ENCODE data around the gene MARS1. TPM values are rescaled to one million over a fixed set of nuclear protein-coding genes. Genes with fewer than 3 reads are reported as not detected.

Gene MARS1
- total RNA-seq, 4 donors from 2014 or later = 55.2 to 173 (median 97.8) TPM

- Histone ChIP-seq H3K9me3 (no peaks in the 10 kb centered on the region), H3K4me3 (replicated peaks in 1 of 3) (peak overlapping the region in 1 of 3 donors; percentile 69), H3K4me1 (peaks cover 46 to 64% of the 10 kb centered on the region in 2 donors), H3K36me3 (peaks cover 21 to 24% of the 10 kb centered on the region in 2 donors), H3K27ac (peak overlapping the region; percentile 98 to 100 (median 99)), H3K27me3 (no peaks in the 10 kb centered on the region)
- intact Hi-C loops (cut with DNase I) = no loop called here
- 37 to 38% methylated on average over 17 of the region's 17 CpGs for WGBS, 2 donors
- peak; percentile 54 to 59 for DNase-seq
- TF ChIP-seq CTCF (IDR thresholded peaks at IDR 0.05) = no peak
- TF ChIP-seq POLR2A (IDR thresholded peaks at IDR 0.05) = no peak
Measured at GRCh38 chr12:57521525-57522010, 33.7 kb downstream of the MARS1 start.

- Histone ChIP-seq H3K4me3 (replicated peaks in 1 of 3) (peak within 1 kb of the TSS in 2 of 3 donors; percentile 69 to 73), H3K9me3 (no peaks in the 10 kb centered on the region), H3K36me3 (peaks cover 17 to 22% of the 10 kb centered on the region in 2 donors), H3K27ac (peak within 1 kb of the TSS; percentile 98 to 100 (median 99)), H3K27me3 (no peaks in the 10 kb centered on the region), H3K4me1 (peaks cover 46 to 60% of the 10 kb centered on the region in 2 donors)
- WGBS, 2 donors = 5 to 7% methylated on average over 10 to 13 of the region's 57 CpGs
- peak; percentile 92 to 95 for DNase-seq
- peak; percentile 57 to 64 for TF ChIP-seq POLR2A (IDR thresholded peaks at IDR 0.05)
- no peak for TF ChIP-seq CTCF (IDR thresholded peaks at IDR 0.05)
- intact Hi-C loops (cut with DNase I) = no loop called here
Measured at GRCh38 chr12:57522011-57522886, 34.4 kb downstream of the MARS1 start, which contains the start of gene MBD6. TSS of gene MBD6 (plus strand) at chr12:57522824. CDS start at chr12:57524304, 1,480 bp downstream.

GRCh38 chr12:57522887-57523705 lies 35.2 kb downstream of the MARS1 start:
- H3K4me1 ChIP-seq = peaks cover 41 to 51% of the 10 kb centered on the region in 2 donors
- intact Hi-C loops (cut with DNase I) = no loop called here

More at GRCh38 chr12:57522887-57523705, 35.2 kb downstream of the MARS1 start:
- TF ChIP-seq POLR2A (IDR thresholded peaks at IDR 0.05) (no peak), CTCF (IDR thresholded peaks at IDR 0.05) (no peak)
- DNase-seq = peak; percentile 53 to 71
- WGBS, 2 donors = 0 to 3% methylated on average over 8 to 15 of the region's 38 CpGs
- Histone ChIP-seq H3K27me3 (no peaks in the 10 kb centered on the region), H3K36me3 (peaks cover 24 to 29% of the 10 kb centered on the region in 2 donors), H3K4me3 (replicated peaks in 1 of 3) (peak overlapping the region in 2 of 3 donors; percentile 69 to 73), H3K9me3 (no peaks in the 10 kb centered on the region), H3K27ac (peak overlapping the region; percentile 93 to 99 (median 98))
